ENCODE measurements around the gene OR14J1. TPM values are rescaled to one million over a fixed set of nuclear protein-coding genes. Genes with fewer than 3 reads are reported as not detected.
"Not testable (repeated sequence)": the region's sequence is repeated elsewhere in the genome, so short reads cannot be mapped to it uniquely, and the experiment has no call there.

OR14J1 gene, protein sequence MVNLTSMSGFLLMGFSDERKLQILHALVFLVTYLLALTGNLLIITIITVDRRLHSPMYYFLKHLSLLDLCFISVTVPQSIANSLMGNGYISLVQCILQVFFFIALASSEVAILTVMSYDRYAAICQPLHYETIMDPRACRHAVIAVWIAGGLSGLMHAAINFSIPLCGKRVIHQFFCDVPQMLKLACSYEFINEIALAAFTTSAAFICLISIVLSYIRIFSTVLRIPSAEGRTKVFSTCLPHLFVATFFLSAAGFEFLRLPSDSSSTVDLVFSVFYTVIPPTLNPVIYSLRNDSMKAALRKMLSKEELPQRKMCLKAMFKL
- total RNA-seq = not detected

DNA sequence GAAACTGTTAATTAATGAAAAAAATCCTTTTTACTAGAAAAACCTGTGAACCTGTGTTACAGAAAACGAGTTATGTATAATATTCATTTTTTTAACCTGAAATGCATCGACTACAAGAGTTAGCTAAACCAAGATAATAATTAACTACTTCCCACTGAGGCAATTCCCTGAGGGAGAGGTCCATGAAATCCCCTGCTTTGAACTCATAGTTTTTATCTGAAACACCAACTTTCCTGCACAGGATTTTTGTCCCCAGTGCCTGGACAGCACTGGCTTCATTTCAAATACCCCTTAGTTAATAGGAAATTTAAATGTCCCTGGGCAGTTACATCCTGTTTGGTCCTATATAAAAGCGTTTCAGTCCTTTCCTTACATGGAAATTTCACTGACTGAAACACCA is at the start of gene OR14J1:
TSS of gene OR14J1 (plus strand) at position 386 of the 400 bp plus-strand sequence. CDS start 4,989 bp downstream, outside the sequence.
- DNase-seq (ENCODE audit: low spot score) = no peak

DNA sequence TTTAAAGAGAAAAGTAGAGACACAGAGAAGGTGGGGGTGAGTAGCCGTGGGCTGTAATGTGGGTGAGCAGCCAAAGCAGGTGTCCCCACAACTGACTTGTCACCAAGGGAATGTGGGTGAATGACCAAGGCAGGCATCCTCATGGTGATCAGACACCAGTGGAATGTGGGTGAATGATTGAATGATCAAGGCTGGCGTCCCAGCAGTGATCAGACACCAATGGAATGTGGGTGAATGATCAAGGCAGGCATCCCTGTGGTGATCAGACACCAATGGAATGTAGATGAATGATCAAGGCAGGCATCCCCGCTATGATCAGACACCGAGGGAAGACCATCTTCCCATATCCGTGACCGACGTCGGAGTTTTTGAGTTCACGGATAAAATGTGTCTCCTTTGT is 49.8 kb upstream of the OR14J1 start:
- no peak for DNase-seq (ENCODE audit: low spot score)

DNA sequence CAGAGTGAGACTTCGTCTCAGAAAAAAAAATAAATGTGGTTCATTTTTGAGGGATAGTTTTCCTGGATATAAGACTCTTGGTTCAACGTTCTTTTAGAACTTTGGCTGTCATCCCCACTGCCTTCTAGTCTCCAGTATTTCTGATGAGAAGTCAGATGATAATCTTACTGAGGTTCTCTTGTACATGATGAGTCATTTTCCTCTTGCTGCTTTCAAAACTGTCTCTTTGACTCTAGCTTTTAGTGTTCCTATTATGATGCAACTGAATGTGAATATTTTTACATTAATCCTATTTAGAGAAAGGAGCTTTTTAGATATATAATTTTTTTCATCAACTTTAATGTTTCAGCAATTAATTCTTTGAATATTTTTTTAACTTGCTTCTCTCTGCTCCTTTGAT is 46.0 kb upstream of the OR14J1 start:
- DNase-seq (ENCODE audit: low spot score) = no peak

DNA sequence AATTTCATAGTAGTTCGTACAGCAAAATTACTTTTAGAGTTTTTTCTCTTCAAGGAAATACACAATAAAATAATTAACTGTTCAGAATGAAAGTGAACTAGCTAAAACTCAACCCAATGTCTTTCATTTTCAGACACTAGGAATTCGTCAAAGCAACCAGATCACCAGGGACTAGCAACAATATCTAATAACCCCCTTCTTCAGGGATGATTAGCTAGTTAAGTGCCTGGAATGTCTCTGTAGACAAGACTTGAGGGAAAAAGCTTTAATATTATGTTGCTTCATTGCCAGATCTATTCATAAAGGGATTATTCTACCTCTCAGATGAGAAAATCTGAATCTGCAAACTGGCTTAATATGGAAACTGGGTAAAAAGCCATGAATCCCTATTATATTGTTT is 41.8 kb upstream of the OR14J1 start:
- no peak for DNase-seq (ENCODE audit: low spot score)

DNA sequence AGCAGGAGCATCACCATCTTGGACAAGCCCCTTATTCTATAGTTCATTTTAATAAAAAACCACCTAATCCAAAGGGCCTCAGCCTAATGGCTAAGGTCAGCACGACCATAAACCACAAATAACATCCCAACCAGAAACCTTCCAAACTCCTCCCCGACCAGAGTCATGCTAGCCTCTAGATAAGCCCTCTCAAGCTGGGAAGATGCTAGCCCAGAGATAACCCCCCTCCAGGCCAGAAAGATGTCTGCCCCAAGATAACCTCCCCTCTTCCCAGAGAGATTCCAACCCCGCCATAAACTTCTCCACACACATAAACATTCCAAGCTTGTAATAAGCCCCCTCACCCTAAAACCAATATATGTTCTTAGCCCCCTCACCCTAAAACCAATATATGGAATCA is 38.5 kb upstream of the OR14J1 start:
- no peak for DNase-seq (ENCODE audit: low spot score)

DNA sequence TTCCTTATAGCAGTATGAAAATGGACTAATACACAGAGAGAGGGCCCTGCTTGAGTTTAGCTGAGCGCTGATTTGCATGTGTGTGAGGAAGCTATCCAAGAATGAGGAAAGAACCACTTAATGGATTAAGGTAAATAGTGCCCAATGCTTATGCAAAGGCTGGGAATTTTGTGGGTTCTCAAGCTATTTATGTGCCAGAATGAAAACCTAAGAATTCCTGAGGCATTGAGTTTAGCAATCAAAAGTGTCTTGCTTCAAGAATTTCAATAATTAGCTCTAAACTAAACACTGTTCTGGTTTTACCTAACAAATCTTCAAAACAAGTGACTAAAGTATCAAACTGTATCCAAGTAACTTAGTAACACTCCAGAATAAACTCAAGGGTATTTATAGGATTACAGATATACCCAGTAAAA is 7.0 kb upstream of the OR14J1 start:
- no peak for DNase-seq (ENCODE audit: low spot score)

DNA sequence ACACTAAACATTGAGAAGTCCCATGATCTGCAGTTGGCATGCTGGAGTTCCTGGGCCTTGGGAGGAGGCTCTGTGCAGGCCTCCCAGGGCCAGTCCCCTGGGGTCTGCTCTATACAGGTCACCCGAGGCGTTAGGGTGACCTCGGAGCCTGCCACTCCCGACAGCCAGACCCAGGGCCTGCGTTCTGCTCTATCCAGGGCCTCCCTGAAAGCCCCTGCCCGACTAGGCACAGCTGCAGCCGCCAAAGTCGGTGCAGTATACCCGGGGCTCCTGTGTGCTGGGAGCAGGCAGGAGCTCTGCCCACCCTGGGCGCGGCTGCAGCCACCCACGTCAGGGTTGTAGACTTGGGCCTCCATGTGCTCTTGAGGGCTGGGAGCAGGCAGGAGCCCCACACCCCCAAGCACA is 6.3 kb upstream of the OR14J1 start:
- DNase-seq (ENCODE audit: low spot score) = no peak

DNA sequence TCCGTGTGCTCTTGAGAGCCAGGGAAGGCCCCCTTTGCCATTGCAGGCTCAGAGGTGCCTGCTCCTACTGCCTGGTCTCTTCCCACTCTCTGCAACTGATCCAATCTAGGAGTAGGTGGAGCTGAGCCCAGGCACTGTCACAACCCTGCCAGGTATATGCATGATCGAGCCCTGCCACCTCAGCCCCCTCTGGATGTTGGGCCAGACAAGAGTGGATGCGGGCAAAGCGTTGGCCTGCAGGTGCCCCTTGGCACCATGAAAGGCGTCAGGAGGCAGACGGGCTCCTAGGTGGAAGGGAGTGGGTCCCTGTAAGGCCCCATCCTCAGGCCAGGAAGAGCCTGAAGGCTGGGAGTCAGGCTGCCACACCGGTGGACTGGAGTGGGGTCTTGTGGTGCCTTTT is 5.9 kb upstream of the OR14J1 start:
- no peak for DNase-seq (ENCODE audit: low spot score)

DNA sequence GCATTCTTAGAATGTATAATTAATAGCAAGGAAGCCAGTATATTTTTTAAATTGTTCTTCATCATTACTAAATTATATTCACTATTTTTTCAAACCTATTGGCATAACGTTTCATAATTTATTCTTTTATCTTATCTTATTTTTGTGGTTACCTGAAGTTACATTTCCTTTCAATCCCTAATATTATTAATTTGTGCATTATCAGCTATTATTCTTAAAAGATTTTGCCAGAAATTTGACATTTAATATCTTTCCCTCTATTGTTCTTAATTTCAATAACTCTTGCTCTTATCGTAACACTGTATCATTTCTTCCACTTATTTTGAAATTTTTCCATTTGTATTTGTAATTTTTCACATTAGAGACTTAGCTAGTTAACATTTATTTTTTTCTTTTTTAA is 18.4 kb downstream of the OR14J1 start:
- DNase-seq (ENCODE audit: low spot score) = no peak

DNA sequence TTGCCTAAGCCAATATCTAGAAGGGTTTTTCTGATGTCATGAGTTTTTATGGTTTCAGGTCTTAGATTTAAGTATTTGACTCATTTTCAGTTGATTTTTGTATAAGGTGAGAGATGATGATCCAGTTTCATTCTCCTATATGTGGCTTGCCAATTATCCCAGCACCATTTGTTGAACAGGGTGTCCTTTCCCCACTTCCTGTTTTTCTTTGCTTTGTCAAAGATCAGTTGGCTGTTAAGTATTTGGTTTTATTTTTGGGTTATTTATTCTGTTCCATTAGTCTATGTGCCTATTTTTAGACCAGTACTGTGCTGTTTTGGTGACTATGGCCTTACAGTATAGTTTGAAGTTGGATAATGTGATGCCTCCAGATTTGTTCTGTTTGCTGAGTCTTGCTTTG is 21.8 kb downstream of the OR14J1 start:
- DNase-seq (ENCODE audit: low spot score) = not testable (repeated sequence)

DNA sequence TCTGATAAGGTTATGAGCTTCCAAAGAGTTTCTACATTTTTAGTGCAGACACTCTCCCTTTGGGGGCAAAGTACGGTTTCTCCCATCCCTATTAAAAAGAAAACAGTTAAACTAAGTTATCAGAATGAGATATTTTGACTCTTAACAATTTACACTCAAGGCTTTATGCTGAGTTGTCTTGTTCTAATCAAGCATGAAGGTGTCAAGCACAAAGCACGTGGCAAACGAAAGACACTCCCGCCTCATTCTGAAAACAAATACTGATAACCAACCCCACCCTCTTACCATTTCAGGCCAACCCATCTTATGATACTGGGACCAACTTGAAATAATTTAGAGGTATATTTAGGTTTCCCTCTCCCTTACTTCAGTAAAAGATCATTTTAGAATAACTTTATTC is 24.3 kb downstream of the OR14J1 start:
- DNase-seq (ENCODE audit: low spot score) = no peak

DNA sequence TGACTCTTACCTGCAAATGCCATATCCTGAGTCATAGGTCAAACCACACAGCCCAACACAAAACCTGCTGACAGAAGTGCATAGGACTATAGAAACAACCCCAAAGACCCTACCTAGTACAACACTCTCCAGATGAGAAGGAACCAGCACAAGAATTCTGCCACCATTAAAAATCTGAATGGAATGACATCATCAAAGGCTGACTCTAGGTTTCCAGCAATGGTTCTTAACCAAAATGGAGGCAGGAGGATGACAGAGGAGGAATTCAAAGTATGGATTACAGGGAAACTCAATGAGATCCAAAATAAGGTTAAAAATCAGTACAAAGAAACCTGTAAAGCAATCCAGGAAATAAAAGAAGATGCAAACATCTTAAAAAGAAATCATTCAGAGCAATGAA is 31.2 kb downstream of the OR14J1 start:
- no peak for DNase-seq (ENCODE audit: low spot score)

DNA sequence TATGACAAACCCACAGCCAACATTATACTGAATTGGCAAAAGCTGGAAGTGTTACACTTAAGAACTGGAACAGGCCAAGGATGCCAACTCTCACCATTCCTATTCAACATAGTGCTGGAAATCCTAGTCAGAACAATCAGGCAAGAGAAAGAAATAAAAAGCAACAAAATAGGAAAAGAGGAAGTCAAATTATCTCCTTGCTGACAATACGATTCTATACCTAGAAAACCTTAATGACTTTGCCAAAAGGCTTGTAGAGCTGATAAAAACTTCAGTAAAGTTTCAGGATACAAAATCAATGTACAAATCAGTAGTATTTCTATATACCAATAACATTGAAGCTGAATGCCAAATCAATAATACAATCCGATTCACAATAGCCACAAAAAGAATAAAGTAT is 34.8 kb downstream of the OR14J1 start:
- no peak for DNase-seq (ENCODE audit: low spot score)

DNA sequence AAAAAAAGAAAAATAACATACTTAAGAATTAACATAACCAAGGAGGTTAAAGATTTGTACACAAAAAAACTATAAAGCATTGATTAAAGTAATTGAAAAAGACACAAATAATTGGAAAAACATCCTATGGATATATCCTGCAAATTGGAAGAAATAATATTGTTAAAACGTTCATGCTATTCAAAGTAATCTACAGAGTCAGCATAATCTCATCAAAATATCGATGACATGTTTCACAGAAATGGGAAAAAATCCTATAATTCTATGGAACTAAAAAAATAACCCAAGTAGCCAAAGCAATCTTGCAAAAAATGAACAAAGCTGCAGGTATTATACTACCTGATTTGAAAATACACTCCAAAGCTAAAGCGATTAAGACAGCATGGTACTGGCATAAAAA is 43.9 kb downstream of the OR14J1 start:
- DNase-seq (ENCODE audit: low spot score) = no peak

DNA sequence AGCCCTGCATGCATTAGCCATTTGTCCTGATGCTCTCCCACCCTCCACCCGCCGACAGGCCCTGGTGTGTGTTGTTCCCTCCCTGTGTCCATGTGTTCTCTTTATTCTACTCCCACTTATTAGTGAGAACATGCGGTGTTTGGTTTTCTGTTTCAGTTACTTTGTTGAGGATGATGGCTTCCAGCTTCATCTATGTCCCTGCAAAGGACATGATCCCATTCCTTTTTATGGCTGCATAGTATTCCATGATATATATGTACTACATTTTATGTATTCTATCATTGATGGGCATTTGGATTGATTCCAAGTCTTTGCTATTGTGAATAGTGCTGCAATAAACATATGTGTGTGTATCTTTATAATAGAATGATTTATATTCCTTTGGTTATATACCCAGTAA is 47.8 kb downstream of the OR14J1 start:
- DNase-seq (ENCODE audit: low spot score) = not testable (repeated sequence)

DNA sequence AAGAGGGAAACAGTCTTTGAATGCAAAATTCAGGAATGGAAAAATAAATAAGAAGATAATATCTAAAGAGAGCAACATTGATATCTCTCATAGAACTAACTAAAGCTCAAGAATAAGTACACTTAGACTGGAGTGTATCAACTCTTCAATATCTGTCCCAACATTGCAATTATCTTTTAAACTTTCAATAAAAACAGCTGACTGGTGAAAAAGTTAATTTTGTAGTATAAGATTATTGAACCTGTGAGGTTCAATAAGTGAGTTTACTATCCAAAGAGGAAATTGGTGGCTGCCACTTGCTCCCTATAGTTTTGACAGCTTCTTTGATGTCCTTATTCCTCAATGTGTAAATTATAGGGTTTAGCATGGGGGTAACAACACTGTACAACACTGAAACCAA is 53.5 kb downstream of the OR14J1 start:
- DNase-seq (ENCODE audit: low spot score) = no peak

DNA sequence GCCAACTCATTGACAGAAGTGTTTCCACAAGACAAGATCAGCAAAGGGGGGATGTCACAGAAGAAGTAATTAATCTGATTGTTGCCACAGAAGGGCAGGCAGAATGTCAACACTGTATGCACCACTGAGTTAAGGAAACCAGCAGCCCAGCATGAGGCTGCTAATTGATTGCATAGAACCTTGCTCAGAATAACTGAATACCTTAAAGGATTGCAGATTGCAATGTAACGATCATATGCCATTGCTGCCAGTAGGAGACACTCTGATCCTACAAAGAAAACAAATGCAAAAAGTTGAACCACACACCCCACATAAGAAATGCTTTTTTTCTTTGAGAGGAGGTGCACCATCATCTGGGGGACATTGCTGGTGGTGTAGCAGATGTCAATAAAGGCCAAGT is 54.1 kb downstream of the OR14J1 start:
- DNase-seq (ENCODE audit: low spot score) = no peak

Other genes with a start within 250 kb of the OR14J1 start
- gene OR2B3, start 214.4 kb upstream of the OR14J1 start, total RNA-seq = not detected
- not detected for gene OR2J1, start 202.2 kb upstream of the OR14J1 start, total RNA-seq
- not detected for gene OR2J3, start 193.6 kb upstream of the OR14J1 start, total RNA-seq
- gene OR2J2, start 130.8 kb upstream of the OR14J1 start, total RNA-seq = not detected
- not detected for gene OR5V1, start 67.2 kb downstream of the OR14J1 start, total RNA-seq
- not detected for gene OR12D3, start 73.6 kb downstream of the OR14J1 start, total RNA-seq
- gene OR12D2, start 93.9 kb downstream of the OR14J1 start, total RNA-seq = not detected
- gene OR12D1, start 113.2 kb downstream of the OR14J1 start, total RNA-seq = not detected
- gene OR10C1, start 137.6 kb downstream of the OR14J1 start, total RNA-seq = not detected
- not detected for gene OR11A1, start 155.4 kb downstream of the OR14J1 start, total RNA-seq
- gene OR2H1, start 155.5 kb downstream of the OR14J1 start, total RNA-seq = not detected
- not detected for gene MAS1L, start 186.3 kb downstream of the OR14J1 start, total RNA-seq

Measured in ureter (tissue), 1 donor.